DOHH2 (cell line): ENCODE data around the gene CDH26.

Source experiments
- H3F3A ChIP-seq: fragments of 200-600 bp; sonication (generic), shearing (Covaris generic); 2 replicates; pipeline ENCODE4 v1.6.0; 2016; ENCODE audit warnings: antibody characterized with exemption, mild to moderate bottlenecking; ENCODE audit not compliant: control insufficient read depth, insufficient read depth
- H3K27ac ChIP-seq: fragments of 200-600 bp; sonication (generic); 2 replicates; pipeline ENCODE4 v1.5.1; 2014; ENCODE audit warnings: low read depth, mild to moderate bottlenecking, low read length, moderate library complexity
- H3K27me3 ChIP-seq: fragments of 200-600 bp; sonication (generic); 2 replicates; pipeline ENCODE4 v1.6.1; 2014; ENCODE audit warnings: mild to moderate bottlenecking, low read length, mixed read lengths; ENCODE audit not compliant: control insufficient read depth
- H3K36me3 ChIP-seq: fragments of 200-600 bp; sonication (generic); 2 replicates; pipeline ENCODE4 v1.6.1; 2014; ENCODE audit warnings: mild to moderate bottlenecking, low read length, moderate library complexity, mixed read lengths; ENCODE audit not compliant: control insufficient read depth
- H3K4me1 ChIP-seq: fragments of 200-600 bp; sonication (generic); 2 replicates; pipeline ENCODE4 v1.6.1; 2014; ENCODE audit warnings: mild to moderate bottlenecking, low read length, mixed read lengths; ENCODE audit not compliant: control insufficient read depth
- H3K4me2 ChIP-seq: fragments of 200-600 bp; sonication (generic); 2 replicates; pipeline ENCODE4 v1.6.0; 2014; ENCODE audit warnings: mild to moderate bottlenecking, low read length, moderate library complexity
- H3K4me3 ChIP-seq: fragments of 200-600 bp; sonication (generic); 2 replicates; pipeline ENCODE4 v1.5.1; 2014; ENCODE audit warnings: mild to moderate bottlenecking, low read length, mixed read lengths
- H3K79me2 ChIP-seq: fragments of 200-600 bp; sonication (generic); 2 replicates; pipeline ENCODE4 v1.6.1; 2014; ENCODE audit warnings: mild to moderate bottlenecking, low read length, mixed read lengths; ENCODE audit not compliant: control insufficient read depth
- H3K9me2 ChIP-seq: fragments of 200-600 bp; sonication (generic); replicated peaks from 2 replicates; pipeline ENCODE4 v1.6.1; 2014; ENCODE audit warnings: mild to moderate bottlenecking, low read length, mixed read lengths; ENCODE audit not compliant: control insufficient read depth
- H3K9me3 ChIP-seq: fragments of 200-600 bp; sonication (generic); 2 replicates; pipeline ENCODE4 v1.6.1; 2014; ENCODE audit warnings: antibody characterized with exemption, low read length, mixed read lengths; ENCODE audit not compliant: control insufficient read depth, insufficient read depth
- H4K20me1 ChIP-seq: fragments of 200-600 bp; sonication (generic); 2 replicates; pipeline ENCODE4 v1.6.0; 2014; ENCODE audit warnings: low read depth, mild to moderate bottlenecking, antibody characterized with exemption, low read length, moderate library complexity; ENCODE audit not compliant: control insufficient read depth, insufficient read depth
- EZH2phosphoT487 ChIP-seq: fragments of 200-600 bp; sonication (generic); IDR thresholded peaks from 2 replicates; pipeline ENCODE4 v1.6.1; 2017; ENCODE audit warnings: borderline replicate concordance, mild to moderate bottlenecking, antibody characterized with exemption, low read length, moderate library complexity, mixed read lengths
- TF ChIP-seq, protein P1 (sequence below): fragments of 200-600 bp; sonication (generic); IDR thresholded peaks from one replicate; pipeline ENCODE4 v1.5.1; 2014; ENCODE audit warnings: antibody characterized with exemption, mild to moderate bottlenecking, low read depth, low read length; ENCODE audit not compliant: poor library complexity, severe bottlenecking

The CDH26 gene

GRCh38 chr20:60050193-60050947, 92.1 kb downstream of the CDH26 start:
- H3K4me1 ChIP-seq: no peaks in the 10 kb centered on the region
- no peaks in the 10 kb centered on the region for H3K9me2 ChIP-seq
- no peak overlapping the region for H3K27ac ChIP-seq
- no peak overlapping the region for H3K4me2 ChIP-seq
- no peak overlapping the region for H3K4me3 ChIP-seq
- H3K27me3 ChIP-seq: no peaks in the 10 kb centered on the region
- H3K9me3 ChIP-seq: no peaks in the 10 kb centered on the region
- no peaks in the 10 kb centered on the region for H4K20me1 ChIP-seq
- no peaks in the 10 kb centered on the region for H3K79me2 ChIP-seq
- H3K36me3 ChIP-seq: no peaks in the 10 kb centered on the region
- no peaks in the 10 kb centered on the region for H3F3A ChIP-seq
- no peak for TF ChIP-seq EZH2phosphoT487
- TF ChIP-seq, protein P1, sequence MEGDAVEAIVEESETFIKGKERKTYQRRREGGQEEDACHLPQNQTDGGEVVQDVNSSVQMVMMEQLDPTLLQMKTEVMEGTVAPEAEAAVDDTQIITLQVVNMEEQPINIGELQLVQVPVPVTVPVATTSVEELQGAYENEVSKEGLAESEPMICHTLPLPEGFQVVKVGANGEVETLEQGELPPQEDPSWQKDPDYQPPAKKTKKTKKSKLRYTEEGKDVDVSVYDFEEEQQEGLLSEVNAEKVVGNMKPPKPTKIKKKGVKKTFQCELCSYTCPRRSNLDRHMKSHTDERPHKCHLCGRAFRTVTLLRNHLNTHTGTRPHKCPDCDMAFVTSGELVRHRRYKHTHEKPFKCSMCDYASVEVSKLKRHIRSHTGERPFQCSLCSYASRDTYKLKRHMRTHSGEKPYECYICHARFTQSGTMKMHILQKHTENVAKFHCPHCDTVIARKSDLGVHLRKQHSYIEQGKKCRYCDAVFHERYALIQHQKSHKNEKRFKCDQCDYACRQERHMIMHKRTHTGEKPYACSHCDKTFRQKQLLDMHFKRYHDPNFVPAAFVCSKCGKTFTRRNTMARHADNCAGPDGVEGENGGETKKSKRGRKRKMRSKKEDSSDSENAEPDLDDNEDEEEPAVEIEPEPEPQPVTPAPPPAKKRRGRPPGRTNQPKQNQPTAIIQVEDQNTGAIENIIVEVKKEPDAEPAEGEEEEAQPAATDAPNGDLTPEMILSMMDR: peak; percentile 29

- TF ChIP-seq, protein P1: no peak
- no peak for TF ChIP-seq EZH2phosphoT487
- Histone ChIP-seq H3K4me2 (no peak overlapping the region), H3K4me1 (no peaks in the 10 kb centered on the region), H3K27me3 (no peaks in the 10 kb centered on the region), H3K4me3 (no peak overlapping the region), H3K9me3 (no peaks in the 10 kb centered on the region), H3K79me2 (no peaks in the 10 kb centered on the region), H4K20me1 (no peaks in the 10 kb centered on the region), H3K36me3 (no peaks in the 10 kb centered on the region), H3K27ac (no peak overlapping the region), H3F3A (no peaks in the 10 kb centered on the region), H3K9me2 (no peaks in the 10 kb centered on the region)
Observed at GRCh38 chr20:60051911-60052310, 93.7 kb downstream of the CDH26 start.

- Histone ChIP-seq H3K79me2 (no peaks in the 10 kb centered on the region), H3K4me1 (no peaks in the 10 kb centered on the region), H3K36me3 (no peaks in the 10 kb centered on the region), H3K27ac (no peak overlapping the region), H3F3A (no peaks in the 10 kb centered on the region), H3K4me3 (no peak overlapping the region), H3K9me3 (no peaks in the 10 kb centered on the region), H4K20me1 (no peaks in the 10 kb centered on the region), H3K27me3 (no peaks in the 10 kb centered on the region), H3K4me2 (no peak overlapping the region), H3K9me2 (no peaks in the 10 kb centered on the region)
- TF ChIP-seq, protein P1: no peak
- no peak for TF ChIP-seq EZH2phosphoT487
Observed at GRCh38 chr20:60052322-60052721, 94.1 kb downstream of the CDH26 start.
